GM19239 (cell line): Measurements from ENCODE around the gene CTTNBP2NL.
"Not testable (repeated sequence)": the region's sequence is repeated elsewhere in the genome, so short reads cannot be mapped to it uniquely, and the experiment has no call there.

ENCODE experiments used
- DNase-seq: peaks from one replicate; pipeline ENCODE4 v3.0.0; 2011; ENCODE audit warnings: low spot score; ENCODE audit not compliant: insufficient read length
- FAIRE-seq: peaks from 2 replicates; lab custom pipeline; 2011; peaks lifted over from hg19 to GRCh38; lab: Jason Lieb, UNC

The CTTNBP2NL gene

GRCh38 chr1:112383759-112384370, 12.1 kb upstream of the CTTNBP2NL start:
- FAIRE-seq (no peak), DNase-seq (no peak)

- DNase-seq (no peak), FAIRE-seq (no peak)
Observed at GRCh38 chr1:112386024-112386723, 9.8 kb upstream of the CTTNBP2NL start.

GRCh38 chr1:112386731-112387346, 9.2 kb upstream of the CTTNBP2NL start:
- FAIRE-seq (no peak), DNase-seq (no peak)

- no peak for DNase-seq
Observed at GRCh38 chr1:112387807-112388206, 8.2 kb upstream of the CTTNBP2NL start.

GRCh38 chr1:112388436-112388835, 7.6 kb upstream of the CTTNBP2NL start:
- FAIRE-seq: no peak
- DNase-seq: no peak

More at GRCh38 chr1:112387807-112388206, 8.2 kb upstream of the CTTNBP2NL start:
- FAIRE-seq: no peak

GRCh38 chr1:112389689-112390088, 6.3 kb upstream of the CTTNBP2NL start:
- DNase-seq (no peak), FAIRE-seq (no peak)

GRCh38 chr1:112390335-112390734, 5.7 kb upstream of the CTTNBP2NL start:
- FAIRE-seq, DNase-seq: not testable (repeated sequence)

GRCh38 chr1:112390775-112391602, 5.0 kb upstream of the CTTNBP2NL start:
- FAIRE-seq: peak; percentile 86
- peak; percentile 75 for DNase-seq

- FAIRE-seq (no peak), DNase-seq (no peak)
Observed at GRCh38 chr1:112391603-112391940, 4.4 kb upstream of the CTTNBP2NL start.

- FAIRE-seq: no peak
- DNase-seq: no peak
Observed at GRCh38 chr1:112393631-112393974, 2.4 kb upstream of the CTTNBP2NL start.

- FAIRE-seq: no peak
- no peak for DNase-seq
Observed at GRCh38 chr1:112394743-112395062, 1.3 kb upstream of the CTTNBP2NL start.

GRCh38 chr1:112395256-112395820, 676 bp upstream of the CTTNBP2NL start:
- FAIRE-seq (no peak), DNase-seq (no peak)

GRCh38 chr1:112396653-112397471, 848 bp downstream of the CTTNBP2NL start:
- no peak for DNase-seq
- peak; percentile 14 for FAIRE-seq

GRCh38 chr1:112397841-112398240, 1.8 kb downstream of the CTTNBP2NL start:
- no peak for FAIRE-seq

GRCh38 chr1:112399456-112399855, 3.4 kb downstream of the CTTNBP2NL start:
- no peak for FAIRE-seq
- DNase-seq: no peak

More at GRCh38 chr1:112397841-112398240, 1.8 kb downstream of the CTTNBP2NL start:
- no peak for DNase-seq

GRCh38 chr1:112400706-112401105, 4.7 kb downstream of the CTTNBP2NL start:
- FAIRE-seq, DNase-seq: not testable (repeated sequence)

- DNase-seq (no peak), FAIRE-seq (no peak)
Observed at GRCh38 chr1:112402682-112403643, 6.9 kb downstream of the CTTNBP2NL start.

- FAIRE-seq (no peak), DNase-seq (no peak)
Observed at GRCh38 chr1:112406771-112407170, 10.8 kb downstream of the CTTNBP2NL start.

GRCh38 chr1:112409414-112409813, 13.4 kb downstream of the CTTNBP2NL start:
- DNase-seq (no peak), FAIRE-seq (peak; percentile 21)
